ENCODE measurements around the gene SNX25.

The SNX25 gene

GRCh38 chr4:185282968-185283367 lies 73.6 kb downstream of the SNX25 start:
- TF ChIP-seq, protein P1, sequence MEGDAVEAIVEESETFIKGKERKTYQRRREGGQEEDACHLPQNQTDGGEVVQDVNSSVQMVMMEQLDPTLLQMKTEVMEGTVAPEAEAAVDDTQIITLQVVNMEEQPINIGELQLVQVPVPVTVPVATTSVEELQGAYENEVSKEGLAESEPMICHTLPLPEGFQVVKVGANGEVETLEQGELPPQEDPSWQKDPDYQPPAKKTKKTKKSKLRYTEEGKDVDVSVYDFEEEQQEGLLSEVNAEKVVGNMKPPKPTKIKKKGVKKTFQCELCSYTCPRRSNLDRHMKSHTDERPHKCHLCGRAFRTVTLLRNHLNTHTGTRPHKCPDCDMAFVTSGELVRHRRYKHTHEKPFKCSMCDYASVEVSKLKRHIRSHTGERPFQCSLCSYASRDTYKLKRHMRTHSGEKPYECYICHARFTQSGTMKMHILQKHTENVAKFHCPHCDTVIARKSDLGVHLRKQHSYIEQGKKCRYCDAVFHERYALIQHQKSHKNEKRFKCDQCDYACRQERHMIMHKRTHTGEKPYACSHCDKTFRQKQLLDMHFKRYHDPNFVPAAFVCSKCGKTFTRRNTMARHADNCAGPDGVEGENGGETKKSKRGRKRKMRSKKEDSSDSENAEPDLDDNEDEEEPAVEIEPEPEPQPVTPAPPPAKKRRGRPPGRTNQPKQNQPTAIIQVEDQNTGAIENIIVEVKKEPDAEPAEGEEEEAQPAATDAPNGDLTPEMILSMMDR (IDR thresholded peaks at IDR 0.05; ENCODE audit: extremely low read depth, insufficient read depth, missing control alignments) = no peak
- in situ Hi-C loops (cut with MboI; ENCODE audit: low pct_unique_long_range_greater_than_20kb, low sequenced_read_pairs, unreplicated experiment) = no loop called here

DNA sequence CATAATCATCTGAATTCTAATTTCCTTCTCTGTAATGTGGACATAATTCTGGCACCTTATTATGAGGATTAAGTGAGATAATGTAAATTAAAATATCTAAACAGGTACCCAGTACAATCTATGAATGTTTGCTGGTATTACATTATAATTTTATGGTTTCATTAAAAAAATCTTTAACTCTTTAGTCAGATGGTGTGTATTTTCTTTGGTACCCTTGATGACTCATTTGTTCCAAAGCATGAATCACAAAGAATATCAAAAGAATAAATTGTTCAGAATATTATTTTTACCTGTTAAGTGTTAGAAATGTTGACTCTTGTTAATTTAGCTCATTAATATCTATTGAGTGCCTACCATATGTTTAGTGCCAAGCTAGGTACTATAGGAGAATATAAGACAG lies 74.3 kb downstream of the SNX25 start:
- in situ Hi-C loops (cut with MboI; ENCODE audit: low pct_unique_long_range_greater_than_20kb, low sequenced_read_pairs, unreplicated experiment) = no loop called here
- DNase-seq (ENCODE audit: low spot score) = no peak

More at GRCh38 chr4:185282968-185283367, 73.6 kb downstream of the SNX25 start:
- DNase-seq (ENCODE audit: low spot score) = no peak

GRCh38 chr4:185285632-185286393 lies 76.4 kb downstream of the SNX25 start:
- TF ChIP-seq, protein P1 (IDR thresholded peaks at IDR 0.05; ENCODE audit: extremely low read depth, insufficient read depth, missing control alignments) = no peak
- no peak for DNase-seq (ENCODE audit: low spot score)
- in situ Hi-C loops (cut with MboI; ENCODE audit: low pct_unique_long_range_greater_than_20kb, low sequenced_read_pairs, unreplicated experiment) = no loop called here

More for the DNA sequence above, 74.3 kb downstream of the SNX25 start:
- TF ChIP-seq, protein P1 (IDR thresholded peaks at IDR 0.05; ENCODE audit: extremely low read depth, insufficient read depth, missing control alignments) = no peak

DNA sequence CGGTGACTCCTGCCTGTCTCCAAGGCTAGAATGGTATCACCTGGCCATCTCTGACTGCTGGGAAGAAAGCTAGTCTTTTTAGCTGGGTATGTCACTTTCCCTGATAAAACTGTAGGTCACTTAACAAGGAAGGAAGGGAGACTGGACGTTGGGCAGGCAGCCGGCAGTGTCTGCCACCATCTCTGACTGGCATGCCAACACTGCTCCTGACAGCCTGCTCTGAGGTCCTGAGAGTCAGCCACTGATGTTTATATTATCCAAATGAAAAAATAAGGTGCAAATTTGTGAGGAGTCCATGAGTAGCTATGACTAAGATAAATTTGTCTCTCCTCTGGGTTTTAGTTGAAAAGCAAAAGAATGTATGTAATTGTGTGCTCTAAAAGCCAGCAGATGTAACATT lies 77.2 kb downstream of the SNX25 start:
- DNase-seq (ENCODE audit: low spot score) = no peak
- TF ChIP-seq, protein P1 (IDR thresholded peaks at IDR 0.05; ENCODE audit: extremely low read depth, insufficient read depth, missing control alignments) = no peak
- in situ Hi-C loops (cut with MboI; ENCODE audit: low pct_unique_long_range_greater_than_20kb, low sequenced_read_pairs, unreplicated experiment) = no loop called here

GRCh38 chr4:185287031-185287430 lies 77.6 kb downstream of the SNX25 start:
- in situ Hi-C loops (cut with MboI; ENCODE audit: low pct_unique_long_range_greater_than_20kb, low sequenced_read_pairs, unreplicated experiment) = no loop called here
- DNase-seq (ENCODE audit: low spot score) = no peak
- TF ChIP-seq, protein P1 (IDR thresholded peaks at IDR 0.05; ENCODE audit: extremely low read depth, insufficient read depth, missing control alignments) = no peak

GRCh38 chr4:185290018-185290607 lies 80.7 kb downstream of the SNX25 start:
- TF ChIP-seq, protein P1 (IDR thresholded peaks at IDR 0.05; ENCODE audit: extremely low read depth, insufficient read depth, missing control alignments) = no peak
- in situ Hi-C loops (cut with MboI; ENCODE audit: low pct_unique_long_range_greater_than_20kb, low sequenced_read_pairs, unreplicated experiment) = no loop called here

More at GRCh38 chr4:185290018-185290607, 80.7 kb downstream of the SNX25 start:
- DNase-seq (ENCODE audit: low spot score) = no peak
